ENCODE results near the gene ATOH7.

- TF ChIP-seq CTCF (IDR thresholded peaks at IDR 0.05; ENCODE audit: low read depth, low read length), result no peak
- TF ChIP-seq POLR2A (IDR thresholded peaks at IDR 0.05; ENCODE audit: extremely low read depth, insufficient read length), result no peak
These were observed 1.6 kb downstream of the ATOH7 start for GRCh38 chr10:68230268-68230667.

Data from NB4 (cell line).